NCI-H1694 (cell line): ENCODE measurements around the gene STK40.
A peak's percentile ranks its signal among the peaks of the same experiment; 100 is the strongest.

Experiments used
- DNase-seq: peaks from one replicate; lab custom pipeline; 2025; lab: John Stamatoyannopoulos, UW

The STK40 gene, protein sequence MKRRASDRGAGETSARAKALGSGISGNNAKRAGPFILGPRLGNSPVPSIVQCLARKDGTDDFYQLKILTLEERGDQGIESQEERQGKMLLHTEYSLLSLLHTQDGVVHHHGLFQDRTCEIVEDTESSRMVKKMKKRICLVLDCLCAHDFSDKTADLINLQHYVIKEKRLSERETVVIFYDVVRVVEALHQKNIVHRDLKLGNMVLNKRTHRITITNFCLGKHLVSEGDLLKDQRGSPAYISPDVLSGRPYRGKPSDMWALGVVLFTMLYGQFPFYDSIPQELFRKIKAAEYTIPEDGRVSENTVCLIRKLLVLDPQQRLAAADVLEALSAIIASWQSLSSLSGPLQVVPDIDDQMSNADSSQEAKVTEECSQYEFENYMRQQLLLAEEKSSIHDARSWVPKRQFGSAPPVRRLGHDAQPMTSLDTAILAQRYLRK

GRCh38 chr1:36385410-36386264 is at the start of gene STK40:
Gene STK40 (minus strand): TSS chr1:36385924. CDS start chr1:36361332, 24,592 bp downstream.
- DNase-seq, result peak; percentile 95

DNA sequence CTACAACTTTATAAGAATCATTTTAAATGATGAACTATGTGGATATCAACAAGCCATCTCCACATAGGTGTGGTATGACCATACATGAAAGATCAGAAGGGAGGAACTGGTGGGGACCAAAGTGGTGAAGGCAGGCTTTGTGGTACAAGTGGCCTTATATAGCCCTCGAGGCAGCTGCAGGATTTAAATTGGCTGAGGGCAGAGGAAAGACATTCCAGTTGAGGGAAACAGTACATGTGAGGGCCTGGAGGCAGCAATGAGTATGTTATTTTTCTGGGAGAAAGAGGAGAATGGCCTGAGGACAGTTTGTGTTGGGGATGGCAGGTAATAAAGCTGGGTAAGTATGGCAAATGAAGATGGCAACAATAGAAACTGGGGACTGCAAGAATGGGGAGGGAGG is 47.4 kb upstream of the STK40 start:
- DNase-seq, result no peak

- DNase-seq, result no peak
These were observed 46.9 kb upstream of the STK40 start for GRCh38 chr1:36432616-36433015.

DNA sequence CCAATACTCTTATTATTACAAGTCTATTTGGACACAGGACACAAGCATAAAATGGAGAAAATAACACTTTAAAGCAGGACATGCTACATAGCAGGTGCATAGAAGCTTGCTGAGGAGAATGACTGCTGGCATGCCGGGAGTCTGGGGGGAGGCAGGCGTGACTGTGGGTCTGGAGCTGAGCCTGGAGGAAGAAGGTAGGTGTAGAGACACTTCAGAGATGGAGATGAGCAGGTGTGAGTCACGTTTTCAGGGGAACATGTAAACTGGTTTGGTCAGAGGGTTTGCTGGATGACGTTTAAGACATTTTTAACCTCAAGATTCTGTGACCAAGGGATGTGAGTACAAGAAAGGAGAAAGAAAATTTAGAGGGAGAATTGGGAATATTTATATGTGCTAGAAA is 40.1 kb upstream of the STK40 start:
- no peak for DNase-seq

DNA sequence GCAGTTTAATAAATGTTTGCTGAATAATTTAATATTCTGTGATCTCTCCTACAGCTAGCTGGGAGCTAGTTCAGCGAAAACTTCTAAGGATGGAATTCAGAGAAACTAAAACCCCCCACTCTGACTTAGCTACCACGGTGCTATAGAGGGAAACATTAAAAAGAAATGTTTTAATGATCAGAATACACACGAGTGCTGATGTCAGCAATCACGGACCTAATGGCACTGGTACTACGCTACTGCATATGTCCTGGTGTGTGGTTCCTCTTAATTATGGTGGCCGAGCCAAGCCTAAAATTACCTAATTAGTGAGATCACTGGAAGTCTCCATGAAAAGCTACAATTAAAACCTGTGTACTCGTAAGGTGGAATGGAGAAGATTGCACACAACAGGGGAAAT is 35.9 kb upstream of the STK40 start:
- DNase-seq, result no peak

GRCh38 chr1:36420836-36421317 is 35.2 kb upstream of the STK40 start:
- peak; percentile 76 for DNase-seq

DNA sequence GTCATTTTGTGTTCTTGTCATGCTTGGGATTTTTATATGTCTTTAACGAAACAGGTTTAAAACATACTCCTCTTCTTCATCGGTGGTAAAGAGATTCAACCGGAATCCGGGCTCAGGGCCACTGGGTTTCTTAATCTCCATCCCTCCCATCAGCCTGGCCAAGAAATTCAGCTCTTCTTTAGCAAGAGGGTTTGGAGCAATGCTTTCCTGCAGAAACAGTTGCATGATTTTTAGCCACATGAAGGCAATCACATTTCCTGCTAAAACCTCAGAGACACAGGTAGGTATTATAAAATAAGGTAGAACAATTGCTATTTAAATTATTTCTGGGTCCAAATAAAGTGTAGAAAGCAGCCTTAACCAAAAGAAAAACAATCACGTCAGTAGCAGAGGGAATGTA is 34.7 kb upstream of the STK40 start:
- DNase-seq, result no peak

- no peak for DNase-seq
These were observed 33.8 kb upstream of the STK40 start for GRCh38 chr1:36419569-36419968.

- no peak for DNase-seq
These were observed 33.4 kb upstream of the STK40 start for GRCh38 chr1:36419140-36419539.

DNA sequence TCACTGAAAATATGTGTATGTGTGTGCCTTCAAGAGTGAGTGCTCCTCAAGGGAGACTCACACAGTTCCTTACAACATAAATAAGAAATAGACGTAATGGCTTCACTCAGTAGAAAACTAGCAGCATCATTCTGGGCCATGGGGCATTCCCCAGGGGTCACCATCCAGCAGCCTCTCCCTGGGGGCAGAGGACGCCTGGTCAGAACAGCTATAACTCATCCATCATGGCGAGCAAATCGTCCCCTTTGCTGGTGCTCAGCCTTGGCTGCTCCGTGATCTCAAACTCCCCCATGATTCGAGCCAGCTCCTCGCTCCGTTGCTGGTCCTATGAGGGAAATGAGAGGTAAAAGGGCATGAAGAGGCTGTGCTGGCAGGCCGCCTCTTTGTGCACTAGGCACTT is 32.2 kb upstream of the STK40 start:
- no peak for DNase-seq

- no peak for DNase-seq
These were observed 30.1 kb upstream of the STK40 start for GRCh38 chr1:36415661-36416326.

GRCh38 chr1:36414384-36414783 is 28.7 kb upstream of the STK40 start:
- no peak for DNase-seq

- DNase-seq, result no peak
These were observed 26.2 kb upstream of the STK40 start for GRCh38 chr1:36411674-36412648.

- no peak for DNase-seq
These were observed 22.8 kb upstream of the STK40 start for GRCh38 chr1:36408479-36408878.

- no peak for DNase-seq
These were observed 20.7 kb upstream of the STK40 start for GRCh38 chr1:36406440-36406839.

GRCh38 chr1:36402504-36402890 is 16.8 kb upstream of the STK40 start:
- no peak for DNase-seq

- DNase-seq, result no peak
These were observed 16.1 kb upstream of the STK40 start for GRCh38 chr1:36401602-36402503.

DNA sequence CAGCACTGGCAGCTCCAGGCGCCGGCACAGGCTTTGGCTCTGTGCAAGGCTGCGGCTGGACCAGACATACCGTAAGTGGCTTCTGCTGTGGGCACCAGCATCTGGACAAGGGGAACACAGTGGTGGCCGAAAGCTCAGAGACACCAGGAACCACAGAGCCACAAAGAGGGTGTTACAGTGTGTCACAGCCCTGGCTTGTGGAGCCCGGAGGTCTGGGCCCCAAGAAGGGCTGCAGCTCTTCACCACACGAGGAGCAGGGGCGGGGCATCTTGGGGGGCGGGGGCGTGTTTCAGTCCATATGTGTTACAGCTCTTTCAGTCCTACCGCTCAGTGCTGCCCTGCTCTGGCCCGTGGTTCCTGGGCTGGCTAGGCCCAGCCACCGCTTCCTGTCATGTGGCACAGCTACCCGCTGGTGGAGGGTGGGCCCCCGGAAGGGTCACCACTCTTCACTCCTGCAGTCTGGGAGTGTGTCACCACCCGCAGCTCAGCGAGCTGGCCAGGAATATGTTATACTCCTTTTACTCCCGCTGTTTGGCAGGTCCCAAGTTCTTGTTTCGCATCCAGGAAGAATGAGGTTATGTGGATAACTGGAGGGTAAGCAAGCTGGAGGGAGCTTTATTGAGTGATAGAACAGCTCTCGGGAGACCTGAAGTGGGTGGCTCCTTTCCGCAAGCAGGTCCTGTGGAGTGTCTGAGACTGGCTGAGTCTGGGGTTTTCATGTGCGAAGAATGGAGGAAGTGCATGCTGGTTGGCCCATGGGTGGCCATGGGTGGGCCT is 15.3 kb upstream of the STK40 start:
- no peak for DNase-seq

DNA sequence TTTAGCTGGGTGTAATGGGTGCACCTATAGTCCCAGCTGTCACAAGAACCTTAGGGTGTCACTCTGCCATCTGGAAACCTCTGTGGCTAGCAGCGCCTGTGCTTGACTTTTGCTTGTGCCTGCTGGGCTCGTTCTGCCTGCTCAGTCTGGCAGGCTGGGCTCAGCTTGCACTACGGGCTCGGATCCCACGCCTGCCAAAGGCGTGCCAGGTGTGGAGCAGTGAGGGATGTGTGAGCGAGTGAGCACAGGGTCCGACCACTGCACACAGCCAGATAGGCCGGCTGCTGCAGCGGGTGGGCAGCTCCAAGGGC is 14.7 kb upstream of the STK40 start:
- peak; percentile 27 for DNase-seq
